NCI-H748 treated with DMSO at 0.1 percent for 48 hours (cell line): ENCODE measurements around the gene NOL8.

Experiments
- DNase-seq: peaks from one replicate; lab custom pipeline; 2025; lab: John Stamatoyannopoulos, UW

The NOL8 gene

DNA sequence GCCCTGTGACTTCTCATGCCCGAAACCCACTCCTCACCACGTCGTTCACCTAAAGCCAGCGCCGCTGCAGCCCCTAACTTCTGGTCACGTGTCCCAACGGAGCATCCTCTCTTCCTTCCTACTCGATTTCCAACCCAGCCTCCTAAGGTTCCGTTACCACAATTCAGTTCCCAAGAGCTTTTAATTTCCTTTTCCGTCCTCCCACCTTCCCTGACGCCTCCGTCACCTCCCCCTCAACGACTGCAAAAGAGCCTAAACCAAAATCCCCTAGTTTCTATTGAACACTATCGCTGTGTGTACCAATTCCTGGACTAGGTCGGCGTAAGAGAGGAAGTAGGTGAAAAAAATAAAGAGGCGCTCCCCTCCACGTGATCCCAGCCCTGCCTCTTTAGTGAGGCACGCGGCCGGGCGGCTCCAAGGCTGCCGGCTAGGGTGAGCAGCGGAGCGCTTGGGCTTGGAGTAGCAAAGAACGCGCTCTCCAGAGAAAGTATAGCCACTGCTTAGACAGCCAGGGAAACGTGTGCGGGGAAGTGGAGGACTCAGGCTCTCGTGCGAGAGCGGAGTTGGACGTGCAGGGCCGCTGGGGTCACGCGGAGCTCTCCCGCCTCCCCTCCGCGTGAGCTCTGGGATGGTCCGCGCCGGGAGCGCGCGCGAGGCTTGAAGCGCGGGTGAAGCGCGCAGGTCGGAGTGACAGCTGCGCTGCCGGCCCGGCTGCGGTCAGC is at the start of gene NOL8, which contains the start of gene CENPP:
Gene NOL8, minus strand, starts transcription at position 82 of the 722 bp plus-strand sequence. CDS start 1,189 bp downstream, outside the sequence.
Gene CENPP, plus strand, starts transcription at position 685 of the 722 bp plus-strand sequence.
- DNase-seq, result peak; percentile 87

DNA sequence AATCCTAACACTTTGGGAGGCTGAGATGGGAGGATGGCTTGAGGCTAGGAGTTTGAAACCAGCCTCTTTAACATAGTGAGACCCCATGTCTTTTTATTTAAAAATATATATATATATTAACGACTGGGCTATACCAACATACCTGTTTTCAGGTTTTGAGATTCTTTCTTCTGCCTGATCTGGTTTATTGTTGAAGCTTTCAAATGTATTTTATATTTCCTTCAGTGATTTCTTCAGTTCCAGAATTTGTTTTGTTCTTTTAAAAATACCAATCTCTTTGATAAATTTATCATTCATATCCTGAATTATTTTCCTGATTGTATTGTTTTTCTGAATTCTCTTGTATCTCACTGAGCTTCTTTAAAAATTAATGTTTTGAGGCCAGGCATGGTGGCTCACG is 48.0 kb upstream of the NOL8 start:
- no peak for DNase-seq

DNA sequence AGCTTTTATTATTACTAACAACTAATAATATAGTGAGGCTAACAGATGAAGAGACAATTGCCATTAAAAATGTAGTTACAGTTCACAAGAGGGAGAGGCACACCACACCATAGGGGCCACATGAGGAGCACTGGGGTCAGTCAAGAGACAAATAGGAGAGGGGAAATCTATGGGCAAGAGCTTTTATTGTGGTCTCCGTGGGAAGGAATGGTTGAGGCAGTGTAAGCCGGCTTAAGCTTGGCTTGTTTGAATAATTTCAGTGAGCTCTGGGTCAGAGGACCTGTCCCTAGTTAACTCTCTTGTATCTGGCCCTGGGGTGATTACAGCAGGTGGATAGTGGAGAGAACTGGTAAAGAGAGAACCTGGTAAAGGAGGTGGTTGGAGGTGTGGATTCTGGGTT is 43.9 kb upstream of the NOL8 start:
- no peak for DNase-seq

GRCh38 chr9:92360083-92360482 is 34.9 kb upstream of the NOL8 start:
- no peak for DNase-seq

DNA sequence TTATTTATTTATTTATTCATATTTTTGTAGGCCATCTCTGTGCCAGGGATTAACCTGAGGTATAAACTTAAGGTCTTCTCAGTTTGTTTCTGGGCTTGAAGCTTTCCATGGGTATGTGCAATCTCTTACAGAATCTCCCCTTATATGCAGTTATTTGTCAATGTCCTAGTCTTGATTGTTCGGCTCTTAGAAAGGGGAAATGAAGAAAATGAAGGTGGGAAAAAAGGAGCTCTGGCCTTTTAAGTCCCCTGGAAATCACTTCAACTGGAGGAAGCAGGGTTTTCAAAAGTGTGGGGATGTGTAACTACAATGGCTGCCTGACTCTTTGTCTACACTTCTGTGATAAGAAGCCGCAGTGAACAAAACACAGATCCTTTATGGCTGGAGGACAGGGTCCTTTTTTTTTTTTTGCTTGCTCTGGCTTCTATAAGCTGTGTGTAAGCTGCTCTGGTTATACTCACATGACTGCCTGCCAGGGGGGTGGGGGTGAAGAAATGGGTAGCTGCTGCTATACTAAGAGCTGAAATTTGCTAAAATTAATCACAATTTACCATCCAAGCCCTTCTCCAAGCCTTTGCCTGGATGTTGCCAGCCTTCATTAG is 34.3 kb upstream of the NOL8 start:
- no peak for DNase-seq

DNA sequence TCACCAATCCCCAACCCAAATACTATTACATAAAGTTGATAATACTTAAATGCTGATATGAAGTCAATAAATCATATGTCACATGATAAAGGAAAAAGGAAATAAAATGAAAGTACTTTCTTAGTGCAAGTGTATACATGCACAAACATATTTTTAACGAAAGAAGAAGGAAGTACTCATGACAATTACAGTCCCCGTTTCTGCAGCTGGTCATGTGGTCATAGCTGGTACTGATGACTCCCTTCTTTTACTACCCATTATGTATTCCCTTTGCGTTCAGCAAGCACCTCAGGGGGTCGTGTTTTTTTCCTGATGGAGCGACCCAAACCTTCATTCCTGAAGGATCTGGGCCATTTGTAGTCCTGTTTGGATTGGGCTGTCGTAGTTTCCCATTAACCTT is 27.9 kb upstream of the NOL8 start:
- no peak for DNase-seq

DNA sequence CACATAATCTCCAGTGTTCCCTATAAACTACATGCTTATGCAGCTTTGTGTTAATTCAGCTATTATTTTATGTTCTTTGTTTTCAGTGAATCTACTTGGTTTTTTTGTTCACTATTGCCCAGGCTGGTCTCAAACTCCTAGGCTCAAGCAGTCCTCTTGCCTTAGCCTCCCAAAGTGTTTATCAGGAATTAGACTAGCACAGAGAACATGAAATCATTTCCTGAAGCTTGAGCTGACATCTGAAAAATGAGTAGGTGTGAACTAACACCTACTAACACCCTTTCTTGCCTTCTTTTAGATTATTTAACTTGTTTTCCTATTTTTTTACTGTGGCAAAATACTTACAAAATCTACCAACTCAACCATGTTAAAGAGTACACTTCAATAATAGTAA is 25.6 kb upstream of the NOL8 start:
- no peak for DNase-seq

- no peak for DNase-seq
These were observed 24.9 kb upstream of the NOL8 start for GRCh38 chr9:92349771-92350739.

DNA sequence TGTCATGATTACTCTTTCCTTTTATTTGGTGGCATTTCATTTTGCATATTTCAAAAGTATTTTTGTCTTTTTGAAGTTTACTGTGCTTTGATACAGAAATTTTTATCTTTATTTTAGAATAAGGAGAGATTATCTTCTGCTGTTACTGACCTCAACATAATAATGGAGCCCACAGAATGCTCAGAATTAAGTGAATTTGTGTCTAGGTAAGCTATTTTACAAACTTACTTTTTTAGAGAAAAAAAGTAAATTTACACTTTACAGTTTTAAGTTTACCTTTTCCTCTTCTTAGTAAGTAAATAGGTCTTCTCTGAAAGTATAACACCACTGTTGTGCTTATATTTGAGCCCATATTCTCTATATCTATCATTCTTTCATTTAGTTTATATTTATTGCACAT is 20.4 kb upstream of the NOL8 start:
- no peak for DNase-seq

- no peak for DNase-seq
These were observed 17.8 kb upstream of the NOL8 start for GRCh38 chr9:92342825-92343488.

DNA sequence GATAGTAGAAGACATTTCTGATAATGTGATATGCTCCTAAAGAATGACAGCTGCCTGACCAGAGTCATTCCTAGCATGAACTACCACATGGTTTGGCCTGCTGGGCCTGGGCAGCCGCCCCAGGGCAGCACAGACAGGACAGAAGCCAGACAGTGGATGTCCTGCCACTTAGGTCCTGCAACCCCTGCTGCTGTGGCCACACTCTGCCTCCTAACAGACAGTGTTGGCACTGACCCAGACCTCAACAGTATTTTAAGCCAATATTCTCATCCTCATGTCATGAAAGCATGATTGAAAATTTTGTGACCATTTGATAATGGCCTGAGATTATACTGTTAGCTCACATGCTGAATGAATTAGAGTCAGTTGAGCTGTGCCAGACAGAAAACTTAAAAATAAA is 16.4 kb upstream of the NOL8 start:
- DNase-seq, result no peak

DNA sequence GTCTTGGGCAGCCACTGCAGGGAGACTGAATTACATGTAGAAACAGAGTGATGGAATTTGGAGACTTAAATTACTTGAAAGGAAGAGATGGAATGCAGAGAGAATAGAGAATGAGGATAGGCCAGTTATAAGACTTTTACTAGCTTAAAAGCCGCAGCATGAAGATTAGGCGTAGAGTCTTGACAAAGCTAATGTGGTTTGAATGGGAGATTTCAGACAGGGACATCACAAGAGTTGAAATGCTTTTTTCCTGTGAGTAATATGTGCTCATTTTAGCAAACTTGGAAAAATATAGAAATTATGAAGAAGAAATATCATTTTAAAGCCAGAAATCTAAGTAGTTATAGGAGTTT is 8.1 kb upstream of the NOL8 start:
- no peak for DNase-seq

GRCh38 chr9:92332577-92333281 is 7.6 kb upstream of the NOL8 start:
- no peak for DNase-seq

DNA sequence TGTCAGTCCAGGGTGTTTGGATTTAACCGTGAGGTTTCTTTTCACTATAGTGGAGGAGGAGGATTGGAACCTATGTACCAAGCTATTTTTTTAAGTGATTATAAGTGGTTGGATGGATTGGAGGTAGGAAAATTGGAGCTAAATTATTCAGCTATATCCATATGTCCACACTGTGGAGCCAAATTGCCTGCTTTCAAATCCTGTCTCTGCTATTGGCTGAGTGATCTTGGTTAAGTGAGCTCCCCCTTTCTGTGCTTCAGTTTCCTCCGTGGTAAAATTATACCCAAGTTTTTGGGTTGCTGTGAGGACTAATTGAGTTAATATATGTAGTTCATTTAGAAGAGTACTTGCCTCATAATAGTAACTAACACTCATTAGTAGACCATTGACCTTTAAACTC is 3.1 kb upstream of the NOL8 start:
- peak; percentile 14 for DNase-seq

DNA sequence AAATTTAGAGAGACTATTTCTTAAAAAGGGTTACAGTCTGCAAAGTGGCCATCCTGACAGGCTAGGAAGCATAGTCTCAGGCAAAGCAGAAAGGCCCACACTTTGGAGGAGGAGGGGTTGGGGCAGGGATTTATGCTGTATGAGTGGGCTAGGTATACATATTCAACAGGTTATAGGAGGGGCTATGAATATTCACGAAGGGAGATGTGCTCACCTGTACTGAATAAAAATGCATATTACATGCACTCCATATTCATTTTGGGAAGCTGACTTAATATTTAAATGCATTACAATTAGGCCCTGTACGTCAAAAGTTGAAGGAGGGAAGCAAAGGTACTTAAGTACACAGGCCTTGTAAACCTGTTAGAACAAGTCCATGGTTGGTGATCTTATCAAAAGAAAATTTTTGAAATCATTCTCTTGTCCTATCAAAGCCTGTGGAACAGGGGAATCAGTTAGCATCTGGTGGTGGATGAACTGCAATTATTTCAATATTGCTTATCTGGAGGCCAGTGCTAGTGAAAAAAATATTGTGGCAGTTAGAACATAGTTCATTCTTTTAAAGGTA is 2.2 kb upstream of the NOL8 start:
- no peak for DNase-seq

- no peak for DNase-seq
These were observed 896 bp upstream of the NOL8 start for GRCh38 chr9:92325991-92326500.

- no peak for DNase-seq
These were observed 271 bp downstream of the NOL8 start for GRCh38 chr9:92324889-92325268.

DNA sequence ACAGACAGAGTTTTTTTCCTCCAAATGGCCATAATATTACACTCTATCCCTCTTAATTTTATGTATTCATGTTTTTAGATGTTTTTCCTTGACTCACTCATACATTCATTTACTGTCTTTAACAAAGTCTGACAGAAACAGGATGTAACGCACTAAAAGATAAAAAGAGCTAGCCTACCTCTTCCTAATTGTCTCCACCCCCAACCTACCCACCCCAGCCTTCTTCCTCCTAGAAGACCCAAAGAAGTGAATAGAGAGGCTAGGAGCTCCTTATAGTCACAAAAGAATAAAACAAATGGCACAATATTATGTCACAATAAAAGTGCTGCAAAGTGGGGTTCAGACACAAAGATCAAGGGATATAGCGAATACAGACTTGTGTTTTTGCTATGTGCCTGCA is 719 bp downstream of the NOL8 start:
- DNase-seq, result no peak

DNA sequence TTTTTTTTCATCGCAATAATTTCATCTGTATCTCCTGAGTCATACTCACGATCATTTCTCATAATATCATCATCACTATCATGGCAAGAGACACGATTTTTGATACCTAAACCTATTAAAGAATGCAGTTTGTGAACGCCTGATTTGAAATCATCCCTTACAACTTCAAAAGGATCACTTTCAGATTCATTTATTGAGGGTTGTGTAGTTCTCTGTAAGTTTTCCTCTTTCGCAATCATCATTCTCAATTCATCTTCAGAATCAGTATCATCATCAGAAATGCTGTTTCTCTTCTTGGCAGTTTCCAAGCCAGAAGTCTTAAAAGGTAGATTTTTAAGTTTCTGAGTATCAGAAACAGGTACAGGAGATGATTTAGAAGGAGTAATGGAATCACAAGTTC is 9.7 kb downstream of the NOL8 start:
- no peak for DNase-seq

DNA sequence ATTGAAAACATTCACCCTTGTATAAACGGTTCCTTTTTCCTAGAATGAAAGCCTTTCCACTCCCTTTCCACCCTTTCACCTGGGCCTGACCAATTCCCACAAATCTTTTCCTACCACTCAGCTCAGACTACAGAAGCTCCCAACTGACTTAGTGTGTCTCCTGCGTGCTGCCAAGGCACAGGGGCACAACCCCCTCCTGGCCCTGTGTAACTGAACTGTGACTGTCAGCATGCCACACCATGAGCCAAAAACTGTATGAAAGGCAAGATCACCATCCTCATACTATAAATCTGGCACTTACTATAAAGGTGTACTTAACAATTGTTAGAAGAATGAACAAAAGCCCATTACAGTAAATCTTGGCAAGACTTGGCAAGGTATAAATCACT is 11.5 kb downstream of the NOL8 start:
- no peak for DNase-seq
